ENCODE data around the gene MT2A.
A peak's percentile ranks its signal among the peaks of the same experiment; 100 is the strongest.

The MT2A gene

GRCh38 chr16:56600398-56600999, 7.9 kb upstream of the MT2A start:
- DNase-seq (ENCODE audit: low read depth), result peak; percentile 47

DNA sequence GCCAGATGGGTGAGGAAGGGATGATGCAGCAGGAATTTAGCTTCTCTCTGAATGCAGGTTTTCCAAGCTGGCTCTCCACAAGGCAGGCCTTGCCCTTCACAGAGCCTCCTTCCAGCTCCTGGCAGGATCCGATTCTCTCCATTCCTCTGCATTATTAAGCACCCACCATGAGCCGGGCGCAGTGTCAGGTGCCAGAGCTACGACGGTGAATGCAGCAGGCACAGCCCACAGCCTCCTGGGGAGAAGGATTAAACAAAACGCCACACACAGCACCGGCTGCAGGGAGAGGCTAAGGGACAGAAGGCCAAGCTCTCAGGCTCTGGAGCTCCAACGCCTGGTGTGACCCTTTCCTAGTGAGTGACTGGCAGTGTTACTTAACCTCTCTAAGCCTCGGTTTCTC, 7.1 kb upstream of the MT2A start:
- DNase-seq (ENCODE audit: low read depth), result no peak

- peak; percentile 41 for DNase-seq (ENCODE audit: low read depth)
These were observed 4.8 kb upstream of the MT2A start for GRCh38 chr16:56603589-56603988.

GRCh38 chr16:56604966-56605365, 3.4 kb upstream of the MT2A start:
- DNase-seq (ENCODE audit: low read depth), result no peak

DNA sequence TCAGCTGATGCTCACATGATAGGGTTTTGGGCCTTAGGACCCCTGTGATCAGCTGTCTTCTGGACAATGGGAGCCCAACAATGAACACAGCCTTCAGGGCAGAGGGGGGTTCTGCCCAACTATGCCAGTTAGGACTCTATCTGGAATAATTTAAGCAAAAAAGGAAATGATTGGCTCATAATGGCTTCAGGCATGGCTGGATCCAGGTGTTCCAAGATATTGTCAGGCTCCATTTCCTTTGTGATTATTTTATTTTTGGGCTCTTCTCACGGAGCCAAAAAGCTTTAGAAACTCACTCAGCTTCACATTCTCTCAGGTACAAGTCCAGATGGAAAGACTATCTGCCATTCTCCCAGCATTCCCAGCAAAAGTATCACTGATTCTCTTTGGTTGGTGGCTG, 2.9 kb upstream of the MT2A start:
- no peak for DNase-seq (ENCODE audit: low read depth)

- no peak for DNase-seq (ENCODE audit: low read depth)
These were observed 2.3 kb upstream of the MT2A start for GRCh38 chr16:56606071-56606475.

- DNase-seq (ENCODE audit: low read depth), result peak; percentile 98
These were observed 1.8 kb upstream of the MT2A start for GRCh38 chr16:56606476-56607108.

DNA sequence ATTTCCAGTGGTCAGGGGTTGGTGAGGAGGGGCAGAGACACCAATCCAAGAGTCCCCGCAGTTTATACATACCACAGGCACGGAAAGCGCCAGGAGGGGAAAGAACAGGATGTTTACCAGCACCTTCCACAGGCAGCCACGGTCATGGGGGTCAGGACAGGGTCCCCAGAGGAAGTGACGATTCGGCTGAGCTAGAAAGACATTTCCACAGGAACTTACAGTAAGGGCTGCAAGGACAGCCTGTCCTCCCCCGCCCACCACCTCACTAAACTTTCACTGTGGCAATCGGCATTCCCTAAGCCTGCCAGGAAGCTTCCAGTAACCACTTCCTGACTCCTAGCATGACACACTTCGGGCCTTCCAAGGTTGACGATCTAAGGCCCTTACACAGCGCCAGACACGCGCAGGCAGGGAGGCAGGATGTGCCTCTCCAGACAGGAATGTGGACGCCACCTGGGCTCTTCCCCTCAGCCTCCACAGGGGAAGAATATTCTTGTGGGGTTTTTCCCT, 1.2 kb upstream of the MT2A start:
- peak; percentile 100 for DNase-seq (ENCODE audit: low read depth)

GRCh38 chr16:56607675-56608042, 725 bp upstream of the MT2A start:
- DNase-seq (ENCODE audit: low read depth), result no peak

DNA sequence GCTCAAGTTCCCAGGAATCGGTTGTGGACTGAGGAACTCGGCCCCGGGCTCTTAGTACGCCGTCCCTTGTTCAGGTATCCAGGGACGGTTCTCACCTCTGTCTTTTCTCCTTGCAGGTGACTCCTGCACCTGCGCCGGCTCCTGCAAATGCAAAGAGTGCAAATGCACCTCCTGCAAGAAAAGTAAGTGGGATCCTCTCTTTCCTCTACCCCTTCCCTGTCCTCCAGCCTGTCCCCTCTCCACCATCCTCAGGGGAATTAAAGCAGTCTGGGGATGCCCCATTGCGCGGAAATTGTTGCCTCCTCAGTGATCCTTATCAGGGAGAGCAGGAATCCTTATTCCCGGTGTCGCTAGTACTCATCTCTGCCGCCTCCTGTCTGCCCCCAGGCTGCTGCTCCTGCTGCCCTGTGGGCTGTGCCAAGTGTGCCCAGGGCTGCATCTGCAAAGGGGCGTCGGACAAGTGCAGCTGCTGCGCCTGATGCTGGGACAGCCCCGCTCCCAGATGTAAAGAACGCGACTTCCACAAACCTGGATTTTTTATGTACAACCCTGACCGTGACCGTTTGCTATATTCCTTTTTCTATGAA, 585 bp downstream of the MT2A start:
- DNase-seq (ENCODE audit: low read depth), result peak; percentile 18

DNA sequence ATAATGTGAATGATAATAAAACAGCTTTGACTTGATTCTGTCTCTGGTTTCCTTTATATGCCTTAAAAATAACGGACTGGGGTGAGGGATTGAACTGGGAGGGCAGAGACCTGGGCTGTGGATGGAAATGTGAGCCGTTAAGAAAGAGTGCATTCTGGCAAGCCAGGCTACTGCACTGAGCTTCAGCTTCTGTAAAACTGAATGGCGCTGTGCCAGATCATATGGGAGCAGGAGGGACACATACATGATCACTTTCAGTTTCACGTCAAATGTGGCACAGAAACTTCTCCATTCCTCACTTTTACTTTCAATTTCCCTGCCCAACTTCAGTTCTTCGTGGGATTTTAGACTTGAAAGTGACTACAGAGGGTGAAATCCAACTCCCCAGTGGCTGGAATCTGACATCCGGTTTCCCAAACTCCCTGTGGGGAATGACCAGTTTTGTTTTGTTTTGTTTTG, 1.1 kb downstream of the MT2A start:
- peak; percentile 85 for DNase-seq (ENCODE audit: low read depth)

DNA sequence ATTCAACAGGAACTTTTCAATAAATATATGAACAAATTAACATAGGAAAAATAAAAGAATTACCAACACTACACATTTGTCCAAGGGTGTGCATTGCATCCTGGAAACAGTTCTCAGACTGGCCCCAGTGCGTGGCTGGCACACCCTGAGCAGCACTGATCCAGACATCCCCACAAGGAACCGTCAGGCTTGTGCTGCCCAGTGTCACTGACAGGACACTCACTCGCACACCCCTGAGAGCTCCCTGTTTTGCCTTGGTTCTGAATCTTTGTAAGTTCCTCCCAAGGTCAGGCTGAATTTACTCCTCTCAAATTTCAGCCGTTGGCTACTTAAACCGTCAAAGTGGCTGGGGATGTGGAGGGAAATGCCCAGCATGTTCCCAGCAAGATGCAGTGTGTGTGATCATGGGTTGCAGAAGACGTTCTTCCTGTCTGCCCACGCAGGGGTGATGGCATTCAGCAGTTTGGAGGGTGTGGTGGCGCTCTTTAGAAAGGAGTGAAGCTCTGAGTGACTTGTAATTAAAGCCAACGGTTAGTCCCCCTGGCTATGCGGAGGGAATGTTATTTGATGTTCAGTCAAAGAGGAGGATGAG, 1.7 kb downstream of the MT2A start:
- peak; percentile 95 for DNase-seq (ENCODE audit: low read depth)

- DNase-seq (ENCODE audit: low read depth), result peak; percentile 81
These were observed 2.3 kb downstream of the MT2A start for GRCh38 chr16:56610609-56611111.

- peak; percentile 82 for DNase-seq (ENCODE audit: low read depth)
These were observed 3.0 kb downstream of the MT2A start for GRCh38 chr16:56611281-56611833.

DNA sequence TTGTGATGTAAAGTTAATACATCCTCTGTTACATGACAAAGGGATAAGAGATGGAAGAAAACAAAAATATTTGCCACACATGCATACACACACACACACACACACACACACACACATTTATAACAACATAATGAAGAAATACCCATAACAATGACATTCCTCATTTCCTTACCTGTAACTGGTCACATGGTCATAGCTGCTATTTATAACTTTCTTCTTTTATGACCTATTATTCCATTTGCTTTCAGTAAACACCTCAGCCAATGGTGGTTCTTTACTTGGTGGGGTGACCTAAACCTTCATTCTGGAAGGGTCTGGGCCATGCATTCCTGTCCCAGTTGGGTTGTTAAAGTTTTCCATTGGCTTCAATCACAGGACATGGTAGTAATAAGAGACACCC, 5.3 kb downstream of the MT2A start:
- DNase-seq (ENCODE audit: low read depth), result no peak

GRCh38 chr16:56614549-56614991, 6.2 kb downstream of the MT2A start:
- no peak for DNase-seq (ENCODE audit: low read depth)

DNA sequence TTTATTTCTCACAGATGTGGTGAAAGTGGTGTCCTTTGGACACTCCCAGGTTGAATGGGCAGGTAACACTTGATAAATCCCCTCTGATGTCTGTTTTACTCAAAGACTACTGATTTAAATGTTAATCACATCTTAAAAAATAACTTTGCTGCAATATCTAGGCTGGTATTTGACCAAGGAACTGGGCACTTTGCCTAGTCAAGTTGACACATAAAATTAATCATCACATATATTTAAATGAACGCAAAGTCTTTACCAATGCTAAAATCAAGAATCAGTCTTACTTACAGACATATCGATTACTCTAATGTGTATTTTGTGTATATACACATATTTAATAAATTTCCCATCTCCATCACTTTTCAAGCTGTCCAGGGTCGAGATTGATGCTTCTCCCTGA, 7.0 kb downstream of the MT2A start:
- DNase-seq (ENCODE audit: low read depth), result peak; percentile 54

DNA sequence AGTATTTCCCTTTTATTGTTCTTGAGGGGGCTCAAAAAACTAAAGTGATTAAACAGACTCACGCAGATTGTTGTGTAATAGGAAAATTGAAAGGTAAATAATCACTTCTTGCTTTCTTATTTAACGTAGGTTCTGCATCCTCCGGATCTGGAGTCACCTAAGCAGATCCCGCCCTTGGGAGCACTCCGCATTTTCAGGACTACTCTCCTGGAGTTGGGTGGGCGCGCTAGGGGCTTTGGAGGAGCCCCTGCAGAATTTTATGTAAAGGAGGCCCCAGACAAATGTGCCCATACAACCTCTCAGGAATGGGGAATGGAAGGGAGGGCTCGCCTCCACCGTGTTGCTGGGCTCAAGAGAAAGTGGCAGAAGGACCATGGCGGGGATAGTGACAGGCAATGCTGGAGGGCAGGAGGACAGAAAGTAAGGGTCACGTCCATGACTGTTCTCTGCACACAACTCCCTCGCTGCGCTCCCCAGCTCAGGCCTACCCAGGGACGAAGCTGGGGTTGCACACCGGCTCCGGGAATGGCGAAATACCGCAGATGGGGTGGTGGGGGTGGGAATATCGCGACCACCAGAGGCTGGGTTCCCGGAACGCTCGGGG, 8.3 kb downstream of the MT2A start:
- DNase-seq (ENCODE audit: low read depth), result no peak

- peak; percentile 82 for DNase-seq (ENCODE audit: low read depth)
These were observed 9.1 kb downstream of the MT2A start for GRCh38 chr16:56617212-56618085.

DNA sequence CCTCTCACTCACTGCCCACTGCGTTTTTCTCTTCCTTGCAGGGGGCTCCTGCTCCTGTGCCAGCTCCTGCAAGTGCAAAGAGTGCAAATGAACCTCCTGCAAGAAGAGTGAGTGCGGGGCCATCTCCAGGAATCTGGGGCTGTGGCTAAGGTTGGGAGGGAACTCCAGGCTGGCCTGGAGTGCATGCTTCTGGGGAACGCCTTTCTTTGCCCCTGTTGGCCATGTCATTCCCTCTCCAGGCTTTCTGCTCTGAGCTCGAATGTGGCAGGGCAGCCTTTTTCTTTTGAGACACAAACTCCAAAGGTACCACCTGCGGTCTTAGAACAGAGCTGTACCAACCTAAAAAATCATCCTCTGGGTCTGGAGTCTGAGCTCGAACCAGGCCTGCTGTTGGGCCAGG, 9.8 kb downstream of the MT2A start:
- DNase-seq (ENCODE audit: low read depth), result no peak

GRCh38 chr16:56620339-56620897, 12.0 kb downstream of the MT2A start:
- no peak for DNase-seq (ENCODE audit: low read depth)

Data from fibroblast of gingiva (primary cell).